T-cell (primary cell): ENCODE measurements around the gene AVEN. TPM values are rescaled to one million over a fixed set of nuclear protein-coding genes. Genes with fewer than 3 reads are reported as not detected.

Experiments
- ATAC-seq, 4 experiments: fragments of 200-7000 bp in 3 of 4; fragments of 150-1000 bp in 1 of 4; cut with Tn5 transposase; replicated peaks in 1 of 4; 1 replicate in 3 of 4; 2 replicates in 1 of 4; pipeline ENCODE4 v1.10.0; 2021; ENCODE audit warnings: moderate library complexity in 3 of 4, mild to moderate bottlenecking in 2 of 4, moderate number of reproducible peaks in 1 of 4
- CTCF ChIA-PET, 2 donors: fragments of 300-600 bp; sonication (Branson Sonifier 250); formaldehyde crosslinking; loops; one replicate each; lab custom pipeline; 2022; ENCODE audit warnings: antibody characterized with exemption in 2 of 2; lab: Charles Lee
- POLR2A ChIA-PET, 2 donors: fragments of 300-600 bp; sonication (Branson Sonifier 250); formaldehyde crosslinking; loops; one replicate each; lab custom pipeline; 2022; ENCODE audit warnings: antibody characterized with exemption in 2 of 2; lab: Charles Lee
- DNase-seq, 35 experiments: peaks; one replicate each; pipeline versions ENCODE4 v3.0.0 to v3.0.0-alpha.2; 2013 to 2023
- H3K27ac ChIP-seq: one replicate; pipeline ENCODE4 v1.5.1; 2013; ENCODE audit warnings: low read length
- H3K27me3 ChIP-seq, 2 experiments: replicated peaks in 1 of 2; 1 replicate in 1 of 2; 2 replicates in 1 of 2; pipeline versions ENCODE4 v1.6.1 to v1.7.0; 2013; ENCODE audit warnings: low read length in 1 of 2, mixed read lengths in 1 of 2; ENCODE audit not compliant: control insufficient read depth in 2 of 2, insufficient read depth in 2 of 2; ENCODE audit errors: extremely low read depth in 1 of 2
- H3K36me3 ChIP-seq, 2 donors: 1 replicate in 1 of 2; 2 replicates in 1 of 2; pipeline versions ENCODE4 v1.6.1 to v1.7.0; 2013; ENCODE audit warnings: low read length in 1 of 2; ENCODE audit not compliant: control insufficient read depth in 2 of 2, insufficient read depth in 1 of 2; ENCODE audit errors: extremely low read depth in 1 of 2
- H3K4me1 ChIP-seq, 2 experiments: 1 replicate in 1 of 2; 2 replicates in 1 of 2; pipeline versions ENCODE4 v1.6.1 to v1.7.0; 2013; ENCODE audit warnings: low read length in 2 of 2, mixed read lengths in 1 of 2; ENCODE audit not compliant: insufficient read depth in 2 of 2, control insufficient read depth in 1 of 2; ENCODE audit errors: extremely low read depth in 1 of 2
- H3K4me3 ChIP-seq, 2 donors: 1 replicate in 1 of 2; 2 replicates in 1 of 2; pipeline versions ENCODE4 v1.5.1 to v1.7.0; 2013; ENCODE audit warnings: mild to moderate bottlenecking in 2 of 2, low read length in 1 of 2, moderate library complexity in 1 of 2; ENCODE audit not compliant: control insufficient read depth in 1 of 2; ENCODE audit errors: extremely low read depth in 1 of 2
- H3K9me3 ChIP-seq: 2 replicates; pipeline ENCODE4 v1.7.0; 2013
- H3K27ac Mint-ChIP-seq, 2 donors: one replicate each; pipeline ENCODE4 v1.8.0; 2020 to 2021; ENCODE audit warnings: mild to moderate bottlenecking in 2 of 2, mixed read lengths in 2 of 2
- H3K27me3 Mint-ChIP-seq, 2 donors: one replicate each; pipeline ENCODE4 v1.8.0; 2021 to 2022; ENCODE audit warnings: mixed read lengths in 2 of 2
- H3K36me3 Mint-ChIP-seq: one replicate; pipeline ENCODE4 v1.8.0; 2021; ENCODE audit warnings: mixed read lengths
- H3K4me1 Mint-ChIP-seq, 3 donors: one replicate each; pipeline ENCODE4 v1.8.0; 2020 to 2022; ENCODE audit warnings: mixed read lengths in 3 of 3, mild to moderate bottlenecking in 1 of 3
- H3K4me3 Mint-ChIP-seq, 3 donors: one replicate each; pipeline ENCODE4 v1.8.0; 2020 to 2022; ENCODE audit warnings: mild to moderate bottlenecking in 3 of 3, mixed read lengths in 3 of 3, moderate library complexity in 3 of 3
- H3K9me3 Mint-ChIP-seq, 3 donors: one replicate each; pipeline ENCODE4 v1.8.0; 2020 to 2022; ENCODE audit warnings: mixed read lengths in 3 of 3
- WGBS: methylation state at CpG from one replicate; pipeline ENCODE4 v1.1.5; 2013; ENCODE audit warnings: missing lambda C conversion rate; ENCODE audit not compliant: insufficient coverage; 5-methylcytosine and 5-hydroxymethylcytosine counted together
- total RNA-seq, 35 experiments: library from RNA in 6 of 35; stranded (reverse) in 6 of 35; fragments of 120-200 nt in 1 of 35; gene quantifications; one replicate each; pipeline versions ENCODE4 v1.2.1 to v1.2.4 and lab custom pipeline; 2013 to 2026

The AVEN gene
- total RNA-seq, 5 donors from 2014 or later (not counting 1 experiment from before 2014, with no cell fraction given) = 7.9 to 10.0 (median 9.7) TPM

- Histone ChIP-seq H3K9me3 (no peaks in the 10 kb centered on the region), H3K27me3 (no peaks in the 10 kb centered on the region), H3K36me3 (no peaks in the 10 kb centered on the region), H3K4me1 (no peaks in the 10 kb centered on the region), H3K4me3 (no peak overlapping the region), H3K27ac (no peak overlapping the region)
- CTCF ChIA-PET = no interaction called here
- no CpG with 5 or more reads among the region's 1 CpG for WGBS
- Mint-ChIP-seq H3K36me3 (no peaks in the 10 kb centered on the region), H3K9me3 (no peaks in the 10 kb centered on the region), H3K27ac (no peak overlapping the region), H3K27me3 (no peaks in the 10 kb centered on the region), H3K4me3 (no peak overlapping the region), H3K4me1 (peaks cover 6 to 14% (median 10%) of the 10 kb centered on the region in 3 donors)
- POLR2A ChIA-PET = no interaction called here
- no peak for ATAC-seq
- DNase-seq = no peak
These were observed 82.6 kb downstream of the AVEN start for GRCh38 chr15:33956397-33956796.

- no peaks in the 10 kb centered on the region for H3K36me3 ChIP-seq
- CTCF ChIA-PET = no interaction called here
- no peaks in the 10 kb centered on the region for H3K36me3 Mint-ChIP-seq
- no peak overlapping the region for H3K27ac ChIP-seq
- no peaks in the 10 kb centered on the region for H3K9me3 Mint-ChIP-seq
- no peaks in the 10 kb centered on the region for H3K9me3 ChIP-seq
- H3K27me3 Mint-ChIP-seq = no peaks in the 10 kb centered on the region
- no peak overlapping the region for H3K27ac Mint-ChIP-seq
- no peak overlapping the region for H3K4me3 Mint-ChIP-seq
- ATAC-seq (no peak), DNase-seq (no peak)
- peaks cover 6 to 14% (median 10%) of the 10 kb centered on the region in 3 donors for H3K4me1 Mint-ChIP-seq
- WGBS = 85% methylated on average over 9 of the region's 10 CpGs
- H3K4me3 ChIP-seq = no peak overlapping the region
- no peaks in the 10 kb centered on the region for H3K4me1 ChIP-seq
- POLR2A ChIA-PET = no interaction called here
- no peaks in the 10 kb centered on the region for H3K27me3 ChIP-seq
These were observed 83.1 kb downstream of the AVEN start for GRCh38 chr15:33955945-33956344.

- H3K36me3 ChIP-seq = no peaks in the 10 kb centered on the region
- Mint-ChIP-seq H3K4me1 (no peaks in the 10 kb centered on the region), H3K9me3 (no peaks in the 10 kb centered on the region), H3K4me3 (no peak overlapping the region), H3K27ac (no peak overlapping the region), H3K36me3 (peaks cover 16% of the 10 kb centered on the region), H3K27me3 (no peaks in the 10 kb centered on the region)
- no peak overlapping the region for H3K27ac ChIP-seq
- ChIA-PET POLR2A (no interaction called here), CTCF (no interaction called here)
- no peaks in the 10 kb centered on the region for H3K9me3 ChIP-seq
- ATAC-seq = no peak
- H3K4me1 ChIP-seq = no peaks in the 10 kb centered on the region
- no peak overlapping the region for H3K4me3 ChIP-seq
- H3K27me3 ChIP-seq = no peaks in the 10 kb centered on the region
- no peak for DNase-seq
- WGBS = 90% methylated on average over 1 of the region's 1 CpG
These were observed 92.9 kb downstream of the AVEN start for GRCh38 chr15:33946152-33946551.

GRCh38 chr15:33941279-33942063, 97.5 kb downstream of the AVEN start:
- CTCF ChIA-PET = no interaction called here

GRCh38 chr15:33934921-33935320, 104.1 kb downstream of the AVEN start:
- WGBS = no CpG with 5 or more reads among the region's 5 CpGs
- Histone ChIP-seq H3K4me1 (no peaks in the 10 kb centered on the region), H3K9me3 (no peaks in the 10 kb centered on the region), H3K36me3 (no peaks in the 10 kb centered on the region), H3K4me3 (no peak overlapping the region), H3K27ac (no peak overlapping the region), H3K27me3 (no peaks in the 10 kb centered on the region)
- no peak overlapping the region for H3K27ac Mint-ChIP-seq
- H3K9me3 Mint-ChIP-seq = peaks cover 0 to 4% (median 0%) of the 10 kb centered on the region in 3 donors
- CTCF ChIA-PET = no interaction called here
- no peak overlapping the region for H3K4me3 Mint-ChIP-seq
- H3K36me3 Mint-ChIP-seq = no peaks in the 10 kb centered on the region
- POLR2A ChIA-PET = no interaction called here
- ATAC-seq = no peak
- no peak for DNase-seq
- no peaks in the 10 kb centered on the region for H3K4me1 Mint-ChIP-seq
- no peaks in the 10 kb centered on the region for H3K27me3 Mint-ChIP-seq

More at GRCh38 chr15:33941279-33942063, 97.5 kb downstream of the AVEN start:
- Histone ChIP-seq H3K4me3 (no peak overlapping the region), H3K9me3 (no peaks in the 10 kb centered on the region), H3K4me1 (no peaks in the 10 kb centered on the region), H3K27me3 (no peaks in the 10 kb centered on the region), H3K36me3 (no peaks in the 10 kb centered on the region), H3K27ac (no peak overlapping the region)
- Mint-ChIP-seq H3K4me3 (no peak overlapping the region), H3K9me3 (no peaks in the 10 kb centered on the region), H3K36me3 (peaks cover 9% of the 10 kb centered on the region), H3K27ac (no peak overlapping the region), H3K27me3 (no peaks in the 10 kb centered on the region), H3K4me1 (peaks cover 0 to 5% (median 0%) of the 10 kb centered on the region in 3 donors)
- POLR2A ChIA-PET = no interaction called here
- DNase-seq = no peak
- no CpG with 5 or more reads among the region's 4 CpGs for WGBS
- no peak for ATAC-seq

- Mint-ChIP-seq H3K27me3 (no peaks in the 10 kb centered on the region), H3K36me3 (no peaks in the 10 kb centered on the region), H3K9me3 (peaks cover 0 to 4% (median 0%) of the 10 kb centered on the region in 3 donors), H3K27ac (no peak overlapping the region), H3K4me3 (no peak overlapping the region), H3K4me1 (no peaks in the 10 kb centered on the region)
- CTCF ChIA-PET = no interaction called here
- DNase-seq (no peak), ATAC-seq (no peak)
- Histone ChIP-seq H3K4me3 (no peak overlapping the region), H3K27ac (no peak overlapping the region), H3K36me3 (no peaks in the 10 kb centered on the region), H3K27me3 (no peaks in the 10 kb centered on the region), H3K9me3 (no peaks in the 10 kb centered on the region), H3K4me1 (no peaks in the 10 kb centered on the region)
- WGBS = 64% methylated on average over 2 of the region's 3 CpGs
- POLR2A ChIA-PET = no interaction called here
These were observed 104.6 kb downstream of the AVEN start for GRCh38 chr15:33934396-33934795.
